Astrocyte (in vitro differentiated cells and primary cell): ENCODE results near the gene GRK3. TPM values are rescaled to one million over a fixed set of nuclear protein-coding genes. Genes with fewer than 3 reads are reported as not detected.
"Not testable (repeated sequence)": the region's sequence is repeated elsewhere in the genome, so short reads cannot be mapped to it uniquely, and the experiment has no call there.

Source experiments
- DNase-seq: peaks from one replicate; pipeline ENCODE4 v3.0.0-alpha.2; 2010; ENCODE audit warnings: low read depth
- FAIRE-seq: peaks from 2 replicates; lab custom pipeline; 2011; peaks lifted over from hg19 to GRCh38; lab: Jason Lieb, UNC
- H2AFZ ChIP-seq: 2 replicates; pipeline ENCODE4 v1.6.0; 2012; ENCODE audit warnings: low read depth, low read length, inconsistent platforms
- H3K27ac ChIP-seq: 2 replicates; pipeline ENCODE4 v1.5.1; 2011; ENCODE audit warnings: low read depth, low read length, inconsistent platforms
- H3K27me3 ChIP-seq: 2 replicates; pipeline ENCODE4 v1.6.0; 2011; ENCODE audit warnings: low read length, inconsistent platforms; ENCODE audit not compliant: insufficient read depth
- H3K36me3 ChIP-seq: 2 replicates; pipeline ENCODE4 v1.5.1; 2011; ENCODE audit warnings: low read length, inconsistent platforms; ENCODE audit not compliant: insufficient read depth
- H3K4me1 ChIP-seq: 2 replicates; pipeline ENCODE4 v1.5.1; 2011; ENCODE audit warnings: low read length, inconsistent platforms; ENCODE audit not compliant: insufficient read depth
- H3K4me2 ChIP-seq: 2 replicates; pipeline ENCODE4 v1.6.0; 2012; ENCODE audit warnings: low read length, inconsistent platforms
- H3K4me3 ChIP-seq: 2 replicates; pipeline ENCODE4 v1.5.1; 2011; ENCODE audit warnings: low read depth, mild to moderate bottlenecking, low read length, inconsistent platforms; ENCODE audit not compliant: insufficient read depth
- H3K79me2 ChIP-seq: 2 replicates; pipeline ENCODE4 v1.6.0; 2012; ENCODE audit warnings: mild to moderate bottlenecking, low read length, inconsistent platforms; ENCODE audit not compliant: insufficient read depth
- H3K9ac ChIP-seq: 2 replicates; pipeline ENCODE4 v1.6.0; 2012; ENCODE audit warnings: mild to moderate bottlenecking, low read length, inconsistent platforms
- H3K9me3 ChIP-seq: 2 replicates; pipeline ENCODE4 v1.5.1; 2012; ENCODE audit warnings: low read depth, mild to moderate bottlenecking, low read length, inconsistent platforms; ENCODE audit not compliant: insufficient read depth
- H4K20me1 ChIP-seq: 2 replicates; pipeline ENCODE4 v1.6.0; 2012; ENCODE audit warnings: low read length, inconsistent platforms; ENCODE audit not compliant: insufficient read depth
- H3K27ac Mint-ChIP-seq: one replicate; pipeline ENCODE4 v1.8.0; 2021; ENCODE audit warnings: mild to moderate bottlenecking, mixed read lengths; ENCODE audit not compliant: unreplicated experiment
- H3K27me3 Mint-ChIP-seq: one replicate; pipeline ENCODE4 v1.8.0; 2021; ENCODE audit warnings: low read depth, mixed read lengths; ENCODE audit not compliant: unreplicated experiment
- H3K36me3 Mint-ChIP-seq: one replicate; pipeline ENCODE4 v1.8.0; 2021; ENCODE audit warnings: low read depth, mixed read lengths; ENCODE audit not compliant: unreplicated experiment
- H3K4me1 Mint-ChIP-seq: one replicate; pipeline ENCODE4 v1.8.0; 2021; ENCODE audit warnings: low read depth, mixed read lengths; ENCODE audit not compliant: unreplicated experiment
- H3K4me3 Mint-ChIP-seq: one replicate; pipeline ENCODE4 v1.8.0; 2021; ENCODE audit warnings: mild to moderate bottlenecking, moderate library complexity, mixed read lengths; ENCODE audit not compliant: unreplicated experiment
- H3K9me3 Mint-ChIP-seq: one replicate; pipeline ENCODE4 v1.8.0; 2021; ENCODE audit warnings: mild to moderate bottlenecking, mixed read lengths; ENCODE audit not compliant: unreplicated experiment
- CTCF ChIP-seq: IDR thresholded peaks from 2 replicates; pipeline ENCODE4 v1.5.1; 2011; ENCODE audit warnings: low read depth, mild to moderate bottlenecking, inconsistent platforms, low read length, moderate library complexity; ENCODE audit not compliant: insufficient read depth
- EZH2 ChIP-seq: IDR thresholded peaks from 2 replicates; pipeline ENCODE4 v1.6.1; 2012; ENCODE audit warnings: mild to moderate bottlenecking, low read length, inconsistent platforms; ENCODE audit not compliant: insufficient read depth
- total RNA-seq: library from RNA; stranded (reverse); gene quantifications from 2 replicates; pipeline ENCODE4 v1.2.1, GENCODE V29; 2021

The GRK3 gene
- total RNA-seq, 1 donor from 2014 or later = 7.2 TPM

- FAIRE-seq (no peak), DNase-seq (no peak)
- no peaks in the 10 kb centered on the region for H3K36me3 ChIP-seq
- no peak overlapping the region for H3K4me3 ChIP-seq
- peaks cover 7% of the 10 kb centered on the region for H3K9me3 ChIP-seq
- Mint-ChIP-seq H3K4me1 (peaks cover 2% of the 10 kb centered on the region), H3K27me3 (no peaks in the 10 kb centered on the region), H3K4me3 (no peak overlapping the region), H3K9me3 (peaks cover 17% of the 10 kb centered on the region), H3K36me3 (peaks cover 6% of the 10 kb centered on the region), H3K27ac (no peak overlapping the region)
- TF ChIP-seq CTCF (no peak), EZH2 (no peak)
- H3K4me2 ChIP-seq = no peak overlapping the region
- H4K20me1 ChIP-seq = no peaks in the 10 kb centered on the region
- no peaks in the 10 kb centered on the region for H3K27me3 ChIP-seq
- H3K9ac ChIP-seq = no peak overlapping the region
- no peaks in the 10 kb centered on the region for H3K4me1 ChIP-seq
- no peaks in the 10 kb centered on the region for H3K79me2 ChIP-seq
- no peak overlapping the region for H2AFZ ChIP-seq
- H3K27ac ChIP-seq = no peak overlapping the region
Measured at GRCh38 chr22:25525376-25525775, 39.1 kb upstream of the GRK3 start.

- not testable (repeated sequence) for H3K27ac ChIP-seq, H3K4me2 ChIP-seq, H3K36me3 Mint-ChIP-seq, H4K20me1 ChIP-seq, H3K4me3 Mint-ChIP-seq, H3K4me1 ChIP-seq, H2AFZ ChIP-seq, FAIRE-seq, H3K27me3 Mint-ChIP-seq, H3K9me3 ChIP-seq, H3K27ac Mint-ChIP-seq, H3K4me3 ChIP-seq, H3K9ac ChIP-seq, H3K79me2 ChIP-seq, H3K4me1 Mint-ChIP-seq, H3K27me3 ChIP-seq, H3K36me3 ChIP-seq
- H3K9me3 Mint-ChIP-seq = peaks cover 17% of the 10 kb centered on the region
- DNase-seq = peak; percentile 48
Measured at GRCh38 chr22:25525804-25526584, 38.5 kb upstream of the GRK3 start.

- not testable (repeated sequence) for H3K9me3 ChIP-seq, FAIRE-seq, H3K36me3 ChIP-seq, H3K27me3 Mint-ChIP-seq, H2AFZ ChIP-seq, H3K4me1 ChIP-seq, H3K4me3 Mint-ChIP-seq, H3K9ac ChIP-seq, H3K4me3 ChIP-seq, H3K4me1 Mint-ChIP-seq, H3K79me2 ChIP-seq, H4K20me1 ChIP-seq, H3K27ac Mint-ChIP-seq, H3K36me3 Mint-ChIP-seq, H3K27ac ChIP-seq, H3K27me3 ChIP-seq
- peaks cover 15% of the 10 kb centered on the region for H3K9me3 Mint-ChIP-seq
- H3K4me2 ChIP-seq = peak overlapping the region; percentile 22
- DNase-seq = peak; percentile 66
Measured at GRCh38 chr22:25527016-25527415, 37.5 kb upstream of the GRK3 start.

DNA sequence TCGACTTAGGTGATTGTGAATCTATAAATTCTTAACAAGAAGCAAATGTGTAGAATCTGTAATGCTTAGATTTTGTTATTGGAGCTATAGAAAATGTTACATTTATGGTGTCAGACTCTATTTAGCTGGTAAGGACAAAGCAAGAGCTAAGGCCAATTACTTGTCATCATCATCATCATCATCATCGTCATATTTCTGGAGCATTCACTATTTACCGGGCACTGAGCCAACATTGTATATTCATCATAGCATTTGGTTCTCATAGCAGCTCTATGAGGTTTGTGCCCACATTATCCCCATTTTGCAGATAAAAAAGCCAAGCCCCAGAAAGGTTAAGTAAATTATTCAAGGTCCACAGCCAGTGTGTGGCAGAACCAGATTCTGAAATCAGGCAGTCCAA lies 36.4 kb upstream of the GRK3 start:
- H3K27me3 Mint-ChIP-seq, H3K4me2 ChIP-seq, H3K4me3 Mint-ChIP-seq, H3K27ac Mint-ChIP-seq, FAIRE-seq, H3K27ac ChIP-seq, DNase-seq, H3K4me3 ChIP-seq, H3K79me2 ChIP-seq, H3K27me3 ChIP-seq, H3K4me1 ChIP-seq, H4K20me1 ChIP-seq, H3K36me3 ChIP-seq, H2AFZ ChIP-seq, H3K9me3 ChIP-seq, H3K36me3 Mint-ChIP-seq, H3K9ac ChIP-seq, H3K4me1 Mint-ChIP-seq: not testable (repeated sequence)
- H3K9me3 Mint-ChIP-seq = peaks cover 15% of the 10 kb centered on the region

- H3K4me1 ChIP-seq, H3K27ac Mint-ChIP-seq, H3K4me3 Mint-ChIP-seq, H3K4me1 Mint-ChIP-seq, H3K4me2 ChIP-seq, H3K27me3 Mint-ChIP-seq, H2AFZ ChIP-seq, H3K9ac ChIP-seq, DNase-seq, H3K79me2 ChIP-seq, H3K36me3 Mint-ChIP-seq, H3K27ac ChIP-seq, H3K4me3 ChIP-seq, H3K27me3 ChIP-seq, H3K9me3 ChIP-seq, H4K20me1 ChIP-seq, H3K36me3 ChIP-seq: not testable (repeated sequence)
- H3K9me3 Mint-ChIP-seq = peaks cover 15% of the 10 kb centered on the region
- peak; percentile 39 for FAIRE-seq
Measured at GRCh38 chr22:25529059-25529458, 35.4 kb upstream of the GRK3 start.
